Nephron progenitor cell (in vitro differentiated cells): Measurements from ENCODE around the gene DIPK1B.

ENCODE experiments used
- DNase-seq: peaks from one replicate; pipeline ENCODE4 v3.0.0; 2021
- H3K27ac Mint-ChIP-seq: 2 replicates; pipeline ENCODE4 v1.8.0; 2021; ENCODE audit warnings: mild to moderate bottlenecking, moderate library complexity, mixed read lengths
- H3K27me3 Mint-ChIP-seq: 2 replicates; pipeline ENCODE4 v1.8.0; 2021; ENCODE audit warnings: mild to moderate bottlenecking, low read depth, mixed read lengths; ENCODE audit not compliant: poor library complexity
- H3K36me3 Mint-ChIP-seq: 2 replicates; pipeline ENCODE4 v1.8.0; 2021; ENCODE audit warnings: low read depth, mixed read lengths
- H3K4me1 Mint-ChIP-seq: 2 replicates; pipeline ENCODE4 v1.8.0; 2021; ENCODE audit warnings: mixed read lengths
- H3K4me3 Mint-ChIP-seq: 2 replicates; pipeline ENCODE4 v1.8.0; 2021; ENCODE audit warnings: mild to moderate bottlenecking, moderate library complexity, mixed read lengths
- H3K9me3 Mint-ChIP-seq: 2 replicates; pipeline ENCODE4 v1.8.0; 2021; ENCODE audit warnings: mild to moderate bottlenecking, moderate library complexity, mixed read lengths
- TF ChIP-seq, protein P1 (sequence below): fragments of 200-600 bp; sonication (generic); IDR thresholded peaks from 2 replicates; pipeline ENCODE4 v1.5.0; 2021; ENCODE audit warnings: antibody characterized with exemption

Gene DIPK1B

DNA sequence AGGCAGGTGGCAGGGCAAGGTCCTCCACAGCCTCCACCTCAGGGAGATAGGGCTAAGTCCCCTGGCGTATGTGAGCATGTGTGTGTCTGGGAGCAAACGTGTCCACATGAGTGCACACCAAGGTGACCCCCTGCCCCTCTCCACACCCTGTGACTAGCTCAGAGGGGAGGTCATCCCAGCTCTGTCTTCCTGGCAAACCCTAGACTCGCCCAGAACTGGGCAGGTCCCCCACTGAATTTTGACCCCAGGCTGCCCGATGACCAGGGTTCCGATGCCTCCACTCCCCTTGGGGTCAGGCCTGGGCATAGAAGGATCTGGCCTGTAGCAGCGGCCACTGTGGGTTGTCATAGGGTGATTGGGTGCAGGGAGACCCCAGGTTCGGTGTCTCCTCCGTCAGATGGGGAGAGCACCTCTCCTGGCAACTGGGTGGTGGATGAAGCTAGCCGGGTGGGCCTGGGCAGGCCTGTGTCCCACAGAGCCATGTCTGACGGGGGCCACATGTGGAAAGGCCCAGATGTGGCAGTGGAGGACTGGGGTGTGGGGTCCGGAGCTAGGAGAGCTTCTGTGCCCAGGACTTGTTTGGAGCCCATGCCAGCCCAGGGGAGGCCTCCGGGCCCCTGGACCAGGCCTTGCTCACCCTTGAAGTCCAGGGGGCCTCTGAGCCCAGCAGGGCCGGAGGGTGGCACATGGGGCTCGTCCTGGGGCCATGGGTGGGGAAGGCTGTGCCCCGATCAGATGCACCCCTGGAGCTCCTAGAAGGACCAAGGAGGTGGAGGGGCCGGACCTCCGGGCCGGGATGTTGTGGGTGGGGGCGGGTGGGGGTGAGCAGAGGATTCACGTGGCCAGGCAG lies 6.2 kb downstream of the DIPK1B start:
- TF ChIP-seq, protein P1, sequence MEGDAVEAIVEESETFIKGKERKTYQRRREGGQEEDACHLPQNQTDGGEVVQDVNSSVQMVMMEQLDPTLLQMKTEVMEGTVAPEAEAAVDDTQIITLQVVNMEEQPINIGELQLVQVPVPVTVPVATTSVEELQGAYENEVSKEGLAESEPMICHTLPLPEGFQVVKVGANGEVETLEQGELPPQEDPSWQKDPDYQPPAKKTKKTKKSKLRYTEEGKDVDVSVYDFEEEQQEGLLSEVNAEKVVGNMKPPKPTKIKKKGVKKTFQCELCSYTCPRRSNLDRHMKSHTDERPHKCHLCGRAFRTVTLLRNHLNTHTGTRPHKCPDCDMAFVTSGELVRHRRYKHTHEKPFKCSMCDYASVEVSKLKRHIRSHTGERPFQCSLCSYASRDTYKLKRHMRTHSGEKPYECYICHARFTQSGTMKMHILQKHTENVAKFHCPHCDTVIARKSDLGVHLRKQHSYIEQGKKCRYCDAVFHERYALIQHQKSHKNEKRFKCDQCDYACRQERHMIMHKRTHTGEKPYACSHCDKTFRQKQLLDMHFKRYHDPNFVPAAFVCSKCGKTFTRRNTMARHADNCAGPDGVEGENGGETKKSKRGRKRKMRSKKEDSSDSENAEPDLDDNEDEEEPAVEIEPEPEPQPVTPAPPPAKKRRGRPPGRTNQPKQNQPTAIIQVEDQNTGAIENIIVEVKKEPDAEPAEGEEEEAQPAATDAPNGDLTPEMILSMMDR: no peak
- Mint-ChIP-seq H3K27ac (no peak overlapping the region), H3K4me1 (peaks cover 29% of the 10 kb centered on the region), H3K27me3 (no peaks in the 10 kb centered on the region), H3K4me3 (no peak overlapping the region), H3K36me3 (peaks cover 1% of the 10 kb centered on the region), H3K9me3 (no peaks in the 10 kb centered on the region)
- no peak for DNase-seq

DNA sequence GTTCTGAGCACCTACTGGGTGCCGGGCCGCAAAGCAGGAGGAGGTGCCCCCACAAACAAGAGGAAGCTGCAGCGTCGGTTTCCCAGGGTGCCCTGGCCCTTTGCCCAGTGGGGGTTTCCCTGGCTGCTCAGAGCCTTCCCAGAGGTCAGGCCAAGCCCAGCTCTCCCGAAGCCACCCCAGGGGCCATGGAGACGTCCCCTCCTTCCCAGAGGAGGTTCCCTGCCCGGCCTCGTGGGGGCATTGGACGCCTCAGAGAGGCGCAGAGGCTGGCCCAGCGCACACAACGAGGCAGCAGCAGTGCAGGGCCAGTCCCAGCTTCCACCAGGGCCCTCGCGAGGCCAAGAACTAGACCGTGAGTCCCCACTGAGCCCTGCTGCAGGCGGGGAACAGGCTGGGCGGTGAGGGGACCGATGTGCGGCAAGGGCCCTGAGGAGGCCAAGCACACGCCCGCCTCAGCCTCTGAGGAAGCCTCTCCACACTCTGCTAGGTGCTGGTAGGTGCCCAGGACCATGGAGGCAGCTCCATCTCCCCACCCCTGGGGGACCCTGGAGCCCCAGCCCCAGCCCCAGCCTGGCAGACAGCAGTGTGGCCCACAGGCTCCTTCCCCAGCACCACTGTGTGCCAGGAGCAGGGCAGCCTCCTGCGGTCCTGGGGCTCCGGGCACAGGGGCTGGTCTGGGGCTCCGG lies 7.0 kb downstream of the DIPK1B start:
- no peak overlapping the region for H3K4me3 Mint-ChIP-seq
- H3K4me1 Mint-ChIP-seq: peaks cover 27% of the 10 kb centered on the region
- no peak overlapping the region for H3K27ac Mint-ChIP-seq
- H3K9me3 Mint-ChIP-seq: no peaks in the 10 kb centered on the region
- DNase-seq: no peak
- peaks cover 9% of the 10 kb centered on the region for H3K36me3 Mint-ChIP-seq
- H3K27me3 Mint-ChIP-seq: no peaks in the 10 kb centered on the region
- TF ChIP-seq, protein P1: no peak

DNA sequence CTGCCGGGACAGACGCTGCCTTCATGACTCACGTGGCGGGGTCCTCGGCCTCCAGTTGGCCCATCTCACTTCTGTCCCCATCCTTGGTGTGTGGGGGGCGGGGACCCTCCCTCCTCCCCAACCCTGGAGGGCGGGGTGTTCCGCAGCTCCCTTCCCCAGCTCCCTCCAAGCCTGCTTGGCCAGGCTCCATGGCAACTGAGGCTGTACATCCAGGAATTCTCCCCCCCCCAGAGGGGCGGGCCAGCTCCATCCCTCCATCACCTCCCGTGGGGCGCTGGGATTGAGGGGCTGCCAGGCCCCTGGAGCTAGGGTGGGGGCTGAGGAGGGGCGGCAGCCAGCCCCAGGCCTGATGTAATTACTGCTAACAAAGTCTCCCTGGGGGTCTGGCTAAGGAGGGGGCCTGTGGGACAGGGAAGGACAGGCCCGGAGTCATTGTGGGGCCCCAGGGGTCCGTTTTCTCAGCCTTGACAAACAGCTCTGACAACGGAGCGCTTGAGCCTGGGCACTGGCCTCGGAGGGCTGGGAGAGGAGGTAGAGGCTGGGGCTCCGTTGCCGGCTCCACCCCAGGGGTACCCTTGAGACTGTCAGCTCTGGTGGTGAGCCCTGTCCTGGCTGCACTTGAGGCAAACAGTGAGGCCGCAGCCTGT lies 8.0 kb downstream of the DIPK1B start:
- TF ChIP-seq, protein P1: no peak
- peak overlapping the region; percentile 64 for H3K27ac Mint-ChIP-seq
- H3K9me3 Mint-ChIP-seq: no peaks in the 10 kb centered on the region
- peaks cover 27% of the 10 kb centered on the region for H3K4me1 Mint-ChIP-seq
- H3K27me3 Mint-ChIP-seq: no peaks in the 10 kb centered on the region
- DNase-seq: peak; percentile 55
- peaks cover 14% of the 10 kb centered on the region for H3K36me3 Mint-ChIP-seq
- no peak overlapping the region for H3K4me3 Mint-ChIP-seq

DNA sequence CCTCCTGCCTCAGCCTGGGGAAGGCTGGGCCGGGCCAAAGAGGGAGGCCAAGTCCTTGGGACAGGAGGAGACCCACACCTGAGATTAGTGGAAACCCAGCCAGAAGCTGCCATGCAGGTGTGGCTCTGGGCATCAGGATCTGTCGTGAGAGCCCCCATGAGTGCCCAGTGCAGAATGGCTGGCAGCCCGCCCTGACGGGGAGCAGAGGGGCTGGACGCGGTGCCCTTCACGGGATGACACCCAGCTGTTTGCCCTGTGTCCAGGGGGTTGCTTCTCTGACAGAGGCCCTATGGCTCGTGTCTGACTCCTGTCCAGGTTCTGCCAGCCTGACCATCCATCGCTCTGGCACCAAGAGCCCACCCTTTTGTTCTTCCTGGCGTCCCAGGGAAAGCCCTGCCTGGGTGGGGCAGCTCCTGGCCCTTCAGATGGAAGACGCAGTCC lies 8.5 kb downstream of the DIPK1B start:
- Mint-ChIP-seq H3K4me1 (peaks cover 28% of the 10 kb centered on the region), H3K27me3 (no peaks in the 10 kb centered on the region), H3K27ac (peak overlapping the region; percentile 72)

DNA sequence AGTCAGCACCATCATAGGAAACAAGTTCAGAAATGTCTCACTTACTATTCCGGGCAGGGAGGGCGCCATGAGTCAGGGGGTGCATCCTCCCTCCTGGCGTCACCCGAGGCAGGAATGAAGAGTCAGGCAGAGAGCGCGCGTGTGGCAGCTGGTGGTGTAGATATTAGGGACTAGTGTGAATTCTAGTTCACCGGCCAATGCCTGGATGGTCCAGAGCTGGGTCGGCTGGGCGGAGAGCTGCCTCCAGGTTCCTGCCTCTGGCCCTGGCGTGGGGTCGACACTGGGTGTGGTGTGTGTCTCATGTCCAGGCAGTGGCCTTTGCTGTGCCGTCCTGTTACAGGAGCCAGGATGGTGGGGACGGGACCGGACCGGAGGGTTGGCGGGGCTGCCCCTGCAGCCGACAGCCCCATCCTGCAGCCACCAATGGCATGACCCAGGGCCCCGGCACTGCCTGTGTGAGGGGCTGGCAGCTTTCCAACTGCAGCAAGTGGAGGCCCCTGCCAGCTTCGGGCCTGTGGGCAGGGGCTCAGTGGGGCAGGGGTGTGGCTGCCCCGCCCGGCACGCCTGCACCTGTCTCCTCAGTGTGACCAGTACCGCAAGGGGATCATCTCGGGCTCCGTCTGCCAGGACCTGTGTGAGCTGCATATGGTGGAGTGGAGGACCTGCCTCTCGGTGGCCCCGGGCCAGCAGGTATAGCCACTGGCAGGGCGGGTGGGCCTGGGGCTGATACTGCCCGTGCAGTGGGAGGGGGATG lies 9.1 kb downstream of the DIPK1B start:
- no peak overlapping the region for H3K4me3 Mint-ChIP-seq
- TF ChIP-seq, protein P1: no peak
- H3K4me1 Mint-ChIP-seq: peaks cover 31% of the 10 kb centered on the region

More for the DNA sequence above, 8.5 kb downstream of the DIPK1B start:
- DNase-seq: no peak
- TF ChIP-seq, protein P1: no peak
- Mint-ChIP-seq H3K9me3 (no peaks in the 10 kb centered on the region), H3K4me3 (no peak overlapping the region), H3K36me3 (peaks cover 19% of the 10 kb centered on the region)

More for the DNA sequence above, 9.1 kb downstream of the DIPK1B start:
- Mint-ChIP-seq H3K27me3 (no peaks in the 10 kb centered on the region), H3K27ac (peak overlapping the region; percentile 72), H3K36me3 (peaks cover 25% of the 10 kb centered on the region), H3K9me3 (no peaks in the 10 kb centered on the region)
- DNase-seq: no peak
